Activated T-helper 1 cell treated with anti-CD3 and anti-CD28 coated beads, Interleukin-12 subunit alpha, Interleukin-12 subunit beta, Interleukin-2, Interleukin-4 antibody, amounts not matched to agents 30 ng/mL and 10 ng/mL and 1 ng/mL, durations not matched to agents 14 hours and 24 hours and 36 hours (primary cell): ENCODE measurements around the gene PRKCD. TPM values are rescaled to one million over a fixed set of nuclear protein-coding genes. Genes with fewer than 3 reads are reported as not detected.

Source experiments
- DNase-seq: peaks from one replicate; pipeline ENCODE4 v3.0.0; 2021; ENCODE audit warnings: low spot score
- H3K27ac Mint-ChIP-seq: one replicate; pipeline ENCODE4 v1.8.0; 2021; ENCODE audit warnings: mild to moderate bottlenecking, mixed read lengths
- H3K27me3 Mint-ChIP-seq: one replicate; pipeline ENCODE4 v1.8.0; 2022; ENCODE audit warnings: mild to moderate bottlenecking, moderate library complexity, mixed read lengths; ENCODE audit not compliant: insufficient read depth
- H3K36me3 Mint-ChIP-seq: one replicate; pipeline ENCODE4 v1.8.0; 2021; ENCODE audit warnings: low read depth, mixed read lengths
- H3K4me1 Mint-ChIP-seq: one replicate; pipeline ENCODE4 v1.8.0; 2021; ENCODE audit warnings: low read depth, mixed read lengths
- H3K4me3 Mint-ChIP-seq: one replicate; pipeline ENCODE4 v1.8.0; 2021; ENCODE audit warnings: mild to moderate bottlenecking, moderate library complexity, mixed read lengths
- H3K9me3 Mint-ChIP-seq: one replicate; pipeline ENCODE4 v1.8.0; 2021; ENCODE audit warnings: mixed read lengths
- intact Hi-C: fragments of 100-400 bp; cut with micrococcal nuclease; formaldehyde crosslinking; loops from one replicate; pipeline ENCODE4 v1.15.1; 2024
- total RNA-seq: library from RNA; stranded (reverse); gene quantifications from 2 replicates; pipeline ENCODE4 v1.2.3, GENCODE V29; 2022

PRKCD gene
- total RNA-seq, 1 donor from 2014 or later = 24.8 TPM

DNA sequence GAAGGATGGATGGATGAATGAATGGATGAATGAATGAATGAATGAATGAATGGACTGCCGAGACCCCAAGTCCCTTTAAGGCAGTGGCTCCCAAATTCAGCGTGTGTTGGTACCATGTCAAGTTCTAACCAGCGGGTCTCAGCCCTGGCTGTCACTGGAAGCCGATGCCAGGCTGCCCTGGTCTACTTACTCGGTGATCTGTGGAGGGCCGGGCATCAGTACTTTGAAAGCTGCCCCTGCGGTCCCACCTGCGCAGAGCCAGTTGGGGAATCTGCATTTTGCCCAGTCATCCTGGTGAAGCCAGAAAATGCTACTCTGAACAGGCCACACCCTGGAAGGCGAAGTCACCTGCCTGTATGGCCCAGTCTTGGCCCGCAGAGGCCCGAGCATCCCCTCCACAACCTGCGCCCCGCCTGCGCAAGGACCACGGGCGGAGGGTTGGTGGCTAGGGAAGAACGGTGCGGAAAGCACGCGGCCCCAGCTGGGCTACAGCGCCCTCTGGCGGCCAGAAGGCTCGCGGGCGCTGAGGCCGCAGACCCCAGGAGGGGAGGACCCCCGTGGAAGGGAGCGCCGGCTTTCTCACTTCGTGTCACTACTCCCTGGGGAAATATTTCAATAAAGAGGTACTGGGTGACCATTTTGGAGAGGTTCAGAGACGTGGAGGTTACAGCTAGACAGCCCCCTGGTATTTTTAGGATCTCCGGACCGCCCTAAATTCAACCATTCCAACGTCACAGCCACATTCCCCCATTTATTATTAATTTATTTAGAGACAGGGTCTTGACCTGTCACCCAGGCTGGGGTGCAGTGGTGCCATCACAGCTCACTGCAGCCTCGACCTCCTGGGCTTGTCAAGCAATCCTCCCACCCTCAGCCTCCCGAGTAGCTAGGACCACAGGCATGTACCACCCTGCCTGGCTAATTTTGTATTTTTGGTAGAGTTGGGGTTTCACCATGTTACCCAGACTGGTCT, 34.9 kb downstream of the PRKCD start:
- Mint-ChIP-seq H3K4me3 (no peak overlapping the region), H3K27ac (peak overlapping the region; percentile 56), H3K9me3 (no peaks in the 10 kb centered on the region), H3K36me3 (peaks cover 8% of the 10 kb centered on the region), H3K4me1 (peaks cover 11% of the 10 kb centered on the region), H3K27me3 (peaks cover 2% of the 10 kb centered on the region)
- DNase-seq = peak; percentile 48
- intact Hi-C loops = loop anchor here (1.0 to 10.0 kb wide), 6 partner anchors 36 to 351 kb away; partner anchors contain the start of gene RFT1

DNA sequence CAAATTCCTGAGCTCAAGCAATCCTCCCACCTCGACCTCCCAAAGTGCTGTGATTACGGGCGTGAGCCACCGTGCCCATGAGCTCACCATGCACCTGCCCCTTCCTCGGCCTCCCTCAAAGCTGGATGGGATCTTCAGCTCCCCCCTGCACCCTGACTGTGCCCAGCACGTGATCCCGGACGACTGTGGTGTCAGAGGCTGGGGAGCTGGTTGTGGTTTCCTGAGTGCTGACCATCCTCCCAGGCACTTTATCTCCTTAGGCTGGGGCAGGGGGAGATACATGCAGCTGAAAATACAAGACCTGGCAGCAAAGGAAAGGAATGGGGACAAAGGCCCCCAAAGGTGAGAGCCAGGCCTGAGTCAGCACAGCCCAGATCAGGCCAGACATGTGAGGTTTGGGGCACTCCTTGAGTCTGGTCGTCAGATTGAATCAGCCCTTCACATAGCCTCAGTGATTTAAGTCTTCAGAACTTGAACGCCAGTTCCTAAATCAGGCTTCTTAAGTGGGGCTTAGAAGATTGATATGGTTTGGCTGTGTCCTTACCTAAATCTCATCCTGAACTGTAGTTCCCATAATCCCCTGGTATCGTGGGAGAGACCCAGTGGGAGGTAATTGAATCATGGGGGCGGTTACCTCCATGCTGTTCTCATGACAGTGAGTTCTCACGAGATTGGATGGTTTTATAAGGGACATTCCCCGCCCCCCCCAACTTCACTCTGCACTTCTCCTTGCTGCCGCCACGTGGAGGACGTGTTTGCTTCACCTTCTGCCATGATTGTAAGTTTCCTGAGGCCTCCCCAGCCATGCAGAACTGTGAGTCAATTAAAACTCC, 35.8 kb downstream of the PRKCD start:
- Mint-ChIP-seq H3K27me3 (peaks cover 2% of the 10 kb centered on the region), H3K27ac (no peak overlapping the region), H3K9me3 (no peaks in the 10 kb centered on the region), H3K4me1 (peaks cover 11% of the 10 kb centered on the region), H3K36me3 (peaks cover 8% of the 10 kb centered on the region), H3K4me3 (peak overlapping the region; percentile 16)
- DNase-seq = no peak
- intact Hi-C loops = loop anchor here (1.0 to 10.0 kb wide), 6 partner anchors 36 to 352 kb away; partner anchors contain the start of gene RFT1

DNA sequence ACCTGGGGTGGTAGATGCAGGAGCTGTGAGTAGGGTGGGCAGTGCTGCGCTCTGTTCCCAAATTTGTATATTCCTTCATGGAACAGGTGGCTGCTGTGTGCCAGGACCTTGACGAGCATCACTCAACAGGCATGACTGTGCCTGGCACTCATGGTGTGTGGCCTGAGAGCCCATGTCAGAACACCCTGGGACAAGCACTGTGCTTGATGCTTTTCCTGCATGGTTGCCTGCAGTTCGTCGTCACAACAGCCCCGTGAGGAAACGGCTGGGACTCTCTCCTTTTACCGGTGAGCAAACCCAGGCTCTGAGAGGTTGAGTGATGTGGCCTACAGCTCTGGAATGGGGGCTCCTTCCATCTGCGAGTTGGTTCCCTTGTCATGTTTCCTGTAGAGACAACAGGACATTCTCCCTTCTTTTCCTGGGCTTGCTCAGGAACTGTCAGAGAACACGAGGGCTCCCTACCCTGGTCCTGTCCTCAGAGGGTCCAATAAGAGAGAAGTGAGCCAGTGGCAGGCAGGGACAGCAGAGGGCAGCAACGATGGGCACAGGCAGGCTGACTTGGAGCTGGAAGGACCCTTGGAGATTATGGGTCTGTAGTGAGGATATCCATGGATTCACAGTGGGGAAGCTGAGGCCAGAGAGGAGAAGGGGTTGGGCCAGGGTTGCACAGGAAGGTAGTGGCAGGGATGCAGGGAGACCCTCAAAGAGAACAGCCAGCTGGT, 37.4 kb downstream of the PRKCD start:
- peaks cover 6% of the 10 kb centered on the region for H3K4me1 Mint-ChIP-seq
- H3K9me3 Mint-ChIP-seq = no peaks in the 10 kb centered on the region
- no peak overlapping the region for H3K27ac Mint-ChIP-seq
- no peak overlapping the region for H3K4me3 Mint-ChIP-seq
- no peaks in the 10 kb centered on the region for H3K36me3 Mint-ChIP-seq
- DNase-seq = no peak
- peaks cover 2% of the 10 kb centered on the region for H3K27me3 Mint-ChIP-seq
- intact Hi-C loops = loop anchor here (10.0 kb wide), 1 partner anchor 354 kb away; no protein-coding TSS in a partner anchor

DNA sequence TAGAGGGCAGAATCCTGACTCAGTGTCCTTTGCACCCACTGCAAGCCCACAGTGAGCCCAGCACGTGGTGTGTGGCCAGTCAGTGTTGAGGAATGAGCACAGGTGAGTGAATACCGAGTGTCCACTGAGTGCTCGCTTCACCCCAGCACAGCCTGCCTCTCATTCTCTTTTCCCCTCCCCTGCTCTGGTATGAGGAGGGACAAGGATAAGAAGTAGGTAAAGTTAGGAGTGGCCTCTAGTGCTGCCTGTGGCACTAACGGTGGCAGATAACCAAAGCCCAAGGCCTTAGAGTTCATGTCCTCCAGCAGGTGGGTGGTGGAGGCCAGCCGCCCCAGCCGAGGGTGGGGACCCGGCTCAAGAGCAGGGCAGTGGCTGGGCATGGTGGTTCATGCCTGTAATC, 38.0 kb downstream of the PRKCD start:
- intact Hi-C loops = loop anchor here (10.0 kb wide), 1 partner anchor 354 kb away; no protein-coding TSS in a partner anchor
- Mint-ChIP-seq H3K27me3 (peaks cover 2% of the 10 kb centered on the region), H3K4me3 (no peak overlapping the region), H3K9me3 (no peaks in the 10 kb centered on the region), H3K27ac (no peak overlapping the region), H3K36me3 (no peaks in the 10 kb centered on the region), H3K4me1 (peaks cover 6% of the 10 kb centered on the region)
- no peak for DNase-seq

DNA sequence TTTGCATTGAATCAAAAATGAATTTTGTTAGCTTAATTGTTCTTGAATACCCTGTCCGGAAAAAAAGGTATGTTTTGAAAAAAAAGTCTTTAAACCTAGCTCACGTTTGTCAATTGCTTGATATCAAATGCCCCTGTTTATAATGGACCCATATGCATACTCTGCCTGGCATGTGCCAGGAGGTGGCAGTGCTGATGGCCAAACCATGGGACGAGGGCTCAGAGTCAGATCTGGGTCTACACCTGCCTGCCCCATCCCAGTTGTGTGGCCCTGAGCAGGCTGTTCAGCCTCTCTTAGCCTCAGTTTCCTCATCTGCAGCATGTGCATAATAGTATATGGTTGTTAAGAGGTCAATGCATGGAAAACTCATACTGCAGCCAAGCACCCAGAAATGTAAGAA, 38.8 kb downstream of the PRKCD start:
- peaks cover 2% of the 10 kb centered on the region for H3K27me3 Mint-ChIP-seq
- DNase-seq = no peak
- intact Hi-C loops = loop anchor here (10.0 kb wide), 1 partner anchor 355 kb away; no protein-coding TSS in a partner anchor
- H3K27ac Mint-ChIP-seq = no peak overlapping the region
- no peaks in the 10 kb centered on the region for H3K36me3 Mint-ChIP-seq
- H3K4me3 Mint-ChIP-seq = no peak overlapping the region
- H3K9me3 Mint-ChIP-seq = no peaks in the 10 kb centered on the region
- H3K4me1 Mint-ChIP-seq = peaks cover 6% of the 10 kb centered on the region

DNA sequence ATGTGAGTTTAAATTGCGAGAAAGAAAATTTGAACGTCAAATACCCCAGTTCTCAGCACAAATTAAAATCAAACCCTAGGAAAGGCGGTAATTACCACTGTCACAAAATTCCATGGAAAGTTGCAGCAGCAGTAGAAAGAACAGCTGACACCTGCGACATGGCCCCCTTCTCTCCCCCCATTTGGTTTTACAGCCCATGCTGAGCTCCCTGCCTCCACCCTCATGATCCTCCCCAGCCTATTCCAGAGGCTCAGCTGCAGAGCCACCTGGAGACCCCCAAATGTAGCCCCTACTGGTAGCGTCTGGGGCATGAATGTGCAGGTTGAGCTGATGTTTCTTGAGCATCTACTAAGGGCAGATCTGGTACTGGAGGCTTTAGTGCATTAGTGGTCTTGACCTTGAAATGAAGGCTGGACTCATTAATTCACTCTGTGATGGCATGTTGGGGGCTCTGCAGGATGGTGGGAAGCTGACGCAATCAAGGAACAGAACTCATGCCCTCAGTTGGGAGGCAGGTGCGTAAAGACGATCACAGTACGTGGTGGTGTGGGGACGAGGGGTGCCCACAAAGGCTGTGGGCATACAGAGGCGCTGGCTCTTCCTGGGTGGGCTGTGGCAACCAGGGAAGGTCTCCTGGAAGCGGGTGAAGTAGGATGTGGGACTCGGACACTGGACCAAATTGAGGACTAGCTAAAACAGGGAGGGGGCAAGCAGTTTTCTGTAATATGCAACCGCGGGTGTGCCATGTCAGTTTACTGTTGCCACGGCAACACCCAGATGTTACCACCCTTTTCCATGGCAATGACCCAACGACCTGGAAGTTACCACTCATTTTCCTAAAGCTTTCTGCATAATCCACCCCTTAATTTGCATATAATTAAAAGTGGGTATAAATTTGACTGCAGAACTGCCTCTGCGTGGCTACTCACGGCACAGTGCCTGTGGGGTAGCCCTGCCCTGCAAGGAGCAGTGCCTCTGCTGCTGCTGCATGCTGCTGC, 39.8 kb downstream of the PRKCD start:
- Mint-ChIP-seq H3K27me3 (peaks cover 2% of the 10 kb centered on the region), H3K27ac (no peak overlapping the region), H3K4me1 (no peaks in the 10 kb centered on the region), H3K9me3 (no peaks in the 10 kb centered on the region), H3K36me3 (no peaks in the 10 kb centered on the region), H3K4me3 (no peak overlapping the region)
- intact Hi-C loops = no loop called here
- DNase-seq = no peak

DNA sequence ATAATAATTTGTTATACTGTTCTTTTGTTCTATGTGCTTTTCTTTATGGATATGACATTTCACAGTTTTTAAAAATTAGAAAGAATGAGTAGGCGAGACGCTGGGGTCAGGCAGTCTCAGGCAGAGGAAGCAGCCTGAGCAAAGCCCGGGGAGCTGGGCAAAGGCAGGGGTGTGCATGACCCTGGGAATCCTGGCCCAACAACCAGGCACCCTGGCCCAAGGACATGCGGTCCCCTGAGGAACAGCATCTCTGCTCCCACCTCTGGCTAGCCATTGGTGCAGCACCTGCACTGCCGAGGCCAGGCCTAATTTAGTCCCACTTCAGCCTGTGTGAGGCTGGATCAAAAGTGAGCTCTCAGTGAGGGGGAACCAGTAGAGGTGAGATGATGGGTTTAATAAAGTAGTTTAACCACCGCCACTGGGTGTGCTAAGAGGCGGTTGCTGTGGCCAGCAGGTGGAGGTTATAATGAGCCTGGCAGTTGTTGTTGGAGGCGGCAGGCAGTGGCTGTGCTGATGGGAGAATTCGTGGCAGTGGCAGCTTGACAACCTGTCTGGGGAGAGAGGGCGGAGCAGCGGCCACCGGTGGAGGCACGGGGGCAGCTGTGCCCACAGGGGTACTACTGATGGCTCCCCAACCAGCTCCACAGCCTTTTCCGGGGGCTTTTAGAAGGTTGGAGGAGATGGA, 41.5 kb downstream of the PRKCD start:
- Mint-ChIP-seq H3K27ac (no peak overlapping the region), H3K4me3 (no peak overlapping the region), H3K27me3 (peaks cover 2% of the 10 kb centered on the region), H3K9me3 (peaks cover 4% of the 10 kb centered on the region), H3K36me3 (peaks cover 1% of the 10 kb centered on the region), H3K4me1 (no peaks in the 10 kb centered on the region)
- DNase-seq = no peak
- intact Hi-C loops = no loop called here

DNA sequence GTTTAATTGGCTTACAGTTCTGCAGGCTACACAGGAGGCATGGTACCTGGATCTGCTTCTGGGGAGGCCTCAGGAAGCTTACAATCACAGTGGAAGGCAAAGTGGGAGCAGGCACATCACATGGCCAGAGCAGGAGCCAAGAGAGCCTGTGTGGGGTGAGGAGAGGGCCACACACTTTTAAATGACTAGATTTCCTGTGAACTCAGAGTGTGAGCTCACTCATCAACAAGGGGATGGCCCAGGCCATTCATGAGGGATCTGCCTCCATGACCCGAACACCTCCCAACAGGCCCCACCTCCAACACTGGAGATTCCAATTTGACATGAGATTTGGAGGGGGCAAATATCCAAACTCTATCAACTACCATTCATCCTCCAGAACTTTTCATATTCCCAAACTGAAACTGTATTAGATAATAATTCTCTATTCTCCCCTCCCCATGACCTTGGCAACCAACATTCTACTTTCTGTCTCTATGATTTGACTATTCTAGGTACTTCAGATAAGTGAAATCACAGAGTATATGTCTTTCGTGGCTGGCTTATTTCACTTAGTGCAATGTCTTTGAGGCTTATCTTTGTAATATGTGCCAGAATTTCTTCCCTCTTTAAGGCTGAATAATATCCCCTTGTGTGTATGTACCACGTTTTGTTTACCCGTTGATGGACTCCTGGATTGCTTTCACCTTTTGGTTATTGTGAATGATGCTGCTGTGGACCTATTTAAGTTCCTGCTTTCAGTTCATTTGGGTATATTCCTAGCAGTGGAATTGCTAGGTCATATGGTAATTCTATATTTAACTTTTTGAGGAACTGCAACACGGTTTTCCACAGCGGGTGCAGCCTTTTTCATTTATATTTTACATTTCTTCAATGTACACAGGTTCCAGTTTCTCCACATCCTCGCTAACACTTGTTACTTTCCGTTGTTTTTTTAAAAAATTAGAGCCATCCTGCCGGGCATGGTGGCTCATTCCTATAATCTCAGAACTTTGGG, 51.0 kb downstream of the PRKCD start:
- Mint-ChIP-seq H3K36me3 (peaks cover 2% of the 10 kb centered on the region), H3K4me1 (no peaks in the 10 kb centered on the region), H3K4me3 (no peak overlapping the region), H3K9me3 (peaks cover 6% of the 10 kb centered on the region), H3K27ac (no peak overlapping the region), H3K27me3 (peaks cover 5% of the 10 kb centered on the region)
- DNase-seq = no peak
- intact Hi-C loops = no loop called here

DNA sequence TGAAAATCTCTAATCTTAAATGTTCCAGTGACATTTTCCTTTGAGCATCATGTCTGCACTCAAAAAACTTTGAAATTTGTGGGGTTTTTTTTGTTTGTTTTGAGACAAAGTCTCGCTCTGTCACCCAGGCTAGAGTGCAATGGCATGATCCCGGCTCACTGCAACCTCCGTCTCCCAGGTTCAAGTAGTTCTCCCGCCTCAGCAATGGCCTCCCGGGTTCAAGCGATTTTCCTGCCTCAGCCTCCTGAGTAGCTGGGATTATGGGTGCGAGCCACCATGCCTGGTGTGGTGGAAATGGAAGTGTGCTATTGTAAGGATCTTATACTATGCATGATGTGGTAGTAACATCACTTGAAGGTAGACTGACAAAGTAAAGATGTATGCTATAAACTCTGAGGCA, 52.3 kb downstream of the PRKCD start:
- no peaks in the 10 kb centered on the region for H3K9me3 Mint-ChIP-seq
- intact Hi-C loops = no loop called here
- no peak overlapping the region for H3K4me3 Mint-ChIP-seq
- no peak for DNase-seq
- no peak overlapping the region for H3K27ac Mint-ChIP-seq
- H3K4me1 Mint-ChIP-seq = no peaks in the 10 kb centered on the region
- H3K36me3 Mint-ChIP-seq = peaks cover 2% of the 10 kb centered on the region
- peaks cover 5% of the 10 kb centered on the region for H3K27me3 Mint-ChIP-seq

DNA sequence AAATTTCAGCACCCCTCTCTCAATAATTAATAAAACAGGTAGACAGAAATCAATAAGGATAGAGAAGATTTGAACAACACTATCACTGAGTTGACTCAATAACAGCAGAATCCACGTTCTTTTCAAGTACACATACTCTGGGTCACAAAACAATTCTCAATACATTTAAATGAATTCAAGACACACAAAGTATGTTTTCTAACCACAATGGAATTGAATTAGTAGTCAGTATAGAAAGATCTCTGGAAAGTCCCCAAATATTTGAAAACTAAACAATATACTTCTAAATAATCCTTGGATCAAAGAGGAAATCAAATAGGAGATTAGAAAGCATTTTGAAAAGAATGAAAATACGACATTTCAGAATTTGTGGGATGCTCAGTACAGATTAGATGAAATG, 54.8 kb downstream of the PRKCD start:
- H3K36me3 Mint-ChIP-seq = peaks cover 7% of the 10 kb centered on the region
- DNase-seq = no peak
- peaks cover 5% of the 10 kb centered on the region for H3K27me3 Mint-ChIP-seq
- H3K27ac Mint-ChIP-seq = no peak overlapping the region
- H3K4me3 Mint-ChIP-seq = no peak overlapping the region
- intact Hi-C loops = no loop called here
- peaks cover 6% of the 10 kb centered on the region for H3K4me1 Mint-ChIP-seq
- no peaks in the 10 kb centered on the region for H3K9me3 Mint-ChIP-seq
